HG03520 (cell line): ENCODE measurements around the gene TBC1D5.

Experiments
- ATAC-seq: cut with Tn5 transposase; IDR thresholded peaks from one replicate; pipeline ENCODE4 v1.9.1; 2021; ENCODE audit warnings: mild to moderate bottlenecking, moderate library complexity; ENCODE audit not compliant: unreplicated experiment

TBC1D5 gene

GRCh38 chr3:17243621-17244020 lies 498.8 kb downstream of the TBC1D5 start:
- no peak for ATAC-seq

- no peak for ATAC-seq
Measured at GRCh38 chr3:17239417-17239816, 503.0 kb downstream of the TBC1D5 start.

- ATAC-seq = no peak
Measured at GRCh38 chr3:17238023-17238422, 504.4 kb downstream of the TBC1D5 start.

GRCh38 chr3:17235310-17235709 lies 507.1 kb downstream of the TBC1D5 start:
- ATAC-seq = no peak

- no peak for ATAC-seq
Measured at GRCh38 chr3:17234382-17234781, 508.0 kb downstream of the TBC1D5 start.

GRCh38 chr3:17233398-17233800 lies 509.0 kb downstream of the TBC1D5 start:
- peak; percentile 91 for ATAC-seq

- no peak for ATAC-seq
Measured at GRCh38 chr3:17232442-17232841, 510.0 kb downstream of the TBC1D5 start.

- ATAC-seq = no peak
Measured at GRCh38 chr3:17231537-17232261, 510.7 kb downstream of the TBC1D5 start.

GRCh38 chr3:17227472-17227871 lies 515.0 kb downstream of the TBC1D5 start:
- no peak for ATAC-seq

GRCh38 chr3:17221529-17221928 lies 520.9 kb downstream of the TBC1D5 start:
- no peak for ATAC-seq

- no peak for ATAC-seq
Measured at GRCh38 chr3:17219593-17219992, 522.8 kb downstream of the TBC1D5 start.

- ATAC-seq = no peak
Measured at GRCh38 chr3:17218587-17218986, 523.8 kb downstream of the TBC1D5 start.

- no peak for ATAC-seq
Measured at GRCh38 chr3:17217588-17217987, 524.8 kb downstream of the TBC1D5 start.

- no peak for ATAC-seq
Measured at GRCh38 chr3:17213102-17213501, 529.3 kb downstream of the TBC1D5 start.

GRCh38 chr3:17207979-17208378 lies 534.5 kb downstream of the TBC1D5 start:
- ATAC-seq = no peak

GRCh38 chr3:17207019-17207418 lies 535.4 kb downstream of the TBC1D5 start:
- ATAC-seq = no peak

- ATAC-seq = no peak
Measured at GRCh38 chr3:17204049-17204650, 538.3 kb downstream of the TBC1D5 start.

GRCh38 chr3:17201538-17201937 lies 540.9 kb downstream of the TBC1D5 start:
- no peak for ATAC-seq

GRCh38 chr3:17195856-17196604 lies 546.4 kb downstream of the TBC1D5 start:
- peak; percentile 77 for ATAC-seq

GRCh38 chr3:17195192-17195611 lies 547.2 kb downstream of the TBC1D5 start:
- peak; percentile 94 for ATAC-seq

GRCh38 chr3:17194116-17194515 lies 548.3 kb downstream of the TBC1D5 start:
- no peak for ATAC-seq

- no peak for ATAC-seq
Measured at GRCh38 chr3:17192995-17193394, 549.4 kb downstream of the TBC1D5 start.
